AG04450 (cell line): Measurements from ENCODE around the gene PRKAR1B. TPM values are rescaled to one million over a fixed set of nuclear protein-coding genes. Genes with fewer than 3 reads are reported as not detected.

Source experiments
- CTCF ChIA-PET: fragments of 300-600, 350-600 bp; formaldehyde crosslinking; extraction: SDS; loops from one replicate; lab custom pipeline; 2022; ENCODE audit warnings: antibody characterized with exemption, inconsistent platforms; lab: Charles Lee
- POLR2A ChIA-PET: fragments of 350-600 bp; formaldehyde crosslinking; extraction: SDS; loops from one replicate; lab custom pipeline; 2021; ENCODE audit warnings: antibody characterized with exemption, inconsistent platforms; lab: Yijun Ruan, JAX
- DNase-seq: peaks from one replicate; pipeline ENCODE4 v3.0.0-alpha.2; 2011; ENCODE audit warnings: low read depth, low spot score
- H3K27ac ChIP-seq: one replicate; pipeline ENCODE4 v1.5.1; 2012; ENCODE audit warnings: low read depth, low read length, control low read depth
- H3K27me3 ChIP-seq: one replicate; pipeline ENCODE4 v1.6.0; 2012; ENCODE audit warnings: low read length; ENCODE audit not compliant: control insufficient read depth, insufficient read depth
- H3K4me3 ChIP-seq: 2 replicates; pipeline ENCODE4 v1.5.1; 2011; ENCODE audit warnings: mild to moderate bottlenecking, low read depth, low read length, control low read depth
- H3K9me3 ChIP-seq: 2 replicates; pipeline ENCODE4 v1.5.1; 2012; ENCODE audit warnings: low read length; ENCODE audit not compliant: control insufficient read depth, insufficient read depth
- CTCF ChIP-seq: IDR thresholded peaks from 2 replicates; pipeline ENCODE4 v1.5.1; 2011; ENCODE audit warnings: low read depth, low read length, control low read depth, inconsistent platforms
- polyA plus RNA-seq: library from polyadenylated mRNA; depleted of rRNA; stranded (reverse); fragments of >200 nt; gene quantifications from 2 replicates; pipeline ENCODE4 v1.2.3, GENCODE V29; 2011

The PRKAR1B gene
- polyA plus RNA-seq, 1 experiment: 16.1 TPM

GRCh38 chr7:635227-635626 is 91.9 kb downstream of the PRKAR1B start:
- H3K4me3 ChIP-seq: no peak overlapping the region
- peaks cover 5% of the 10 kb centered on the region; the same call in 1 of the 2 replicates for H3K9me3 ChIP-seq
- H3K27me3 ChIP-seq: no peaks in the 10 kb centered on the region
- DNase-seq: no peak
- POLR2A ChIA-PET: interaction anchor here (1.0 kb wide), 1 partner anchor 302 kb away, joined by 4 read pairs; no protein-coding TSS in a partner anchor
- no peak for TF ChIP-seq CTCF
- CTCF ChIA-PET: no interaction called here
- H3K27ac ChIP-seq: no peak overlapping the region

GRCh38 chr7:633381-634018 is 93.6 kb downstream of the PRKAR1B start:
- CTCF ChIA-PET: no interaction called here

GRCh38 chr7:632831-633210 is 94.3 kb downstream of the PRKAR1B start:
- Histone ChIP-seq H3K9me3 (peaks cover 19% of the 10 kb centered on the region; the same call in 1 of the 2 replicates), H3K27me3 (no peaks in the 10 kb centered on the region), H3K27ac (no peak overlapping the region), H3K4me3 (no peak overlapping the region)
- DNase-seq: no peak
- CTCF ChIA-PET: no interaction called here
- no peak for TF ChIP-seq CTCF
- POLR2A ChIA-PET: no interaction called here

More at GRCh38 chr7:633381-634018, 93.6 kb downstream of the PRKAR1B start:
- POLR2A ChIA-PET: no interaction called here
- DNase-seq: no peak
- Histone ChIP-seq H3K4me3 (no peak overlapping the region), H3K27ac (no peak overlapping the region), H3K9me3 (peaks cover 12% of the 10 kb centered on the region; the same call in 1 of the 2 replicates), H3K27me3 (no peaks in the 10 kb centered on the region)
- no peak for TF ChIP-seq CTCF

- DNase-seq: no peak
- CTCF ChIA-PET: interaction anchor here (0.7 kb wide), 1 partner anchor 299 kb away, joined by 4 read pairs; no protein-coding TSS in a partner anchor
- TF ChIP-seq CTCF: no peak
- no peak overlapping the region for H3K4me3 ChIP-seq
- peaks cover 25% of the 10 kb centered on the region; the same call in 1 of the 2 replicates for H3K9me3 ChIP-seq
- POLR2A ChIA-PET: no interaction called here
- no peaks in the 10 kb centered on the region for H3K27me3 ChIP-seq
- H3K27ac ChIP-seq: no peak overlapping the region
Observed at GRCh38 chr7:631964-632830, 94.9 kb downstream of the PRKAR1B start.
